ENCODE data around the gene SLC11A1. TPM values are rescaled to one million over a fixed set of nuclear protein-coding genes. Genes with fewer than 3 reads are reported as not detected.
A peak's percentile ranks its signal among the peaks of the same experiment; 100 is the strongest.

The SLC11A1 gene
- total RNA-seq, 1 donor from 2014 or later = 36.6 TPM

DNA sequence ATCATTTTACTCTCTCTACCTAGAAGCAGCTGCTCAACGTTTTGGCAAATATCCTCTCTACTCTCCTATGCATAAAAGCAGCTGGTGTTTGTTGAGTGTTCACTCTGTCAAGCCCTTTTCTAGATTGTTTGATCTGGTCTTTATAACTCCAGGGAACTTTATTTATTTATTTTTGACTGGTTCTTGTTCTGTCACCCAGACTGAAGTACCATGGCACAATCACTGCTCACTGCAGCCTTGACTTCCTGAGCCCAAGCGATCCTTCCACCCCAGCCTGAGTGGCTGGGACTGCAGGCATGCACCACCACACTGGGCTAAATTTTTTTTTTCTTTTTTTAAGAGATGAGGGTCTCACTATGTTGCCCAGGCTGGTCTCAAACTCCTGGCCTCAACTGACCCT, 12.7 kb upstream of the SLC11A1 start:
- H3K27ac ChIP-seq = peak overlapping the region; percentile 84

DNA sequence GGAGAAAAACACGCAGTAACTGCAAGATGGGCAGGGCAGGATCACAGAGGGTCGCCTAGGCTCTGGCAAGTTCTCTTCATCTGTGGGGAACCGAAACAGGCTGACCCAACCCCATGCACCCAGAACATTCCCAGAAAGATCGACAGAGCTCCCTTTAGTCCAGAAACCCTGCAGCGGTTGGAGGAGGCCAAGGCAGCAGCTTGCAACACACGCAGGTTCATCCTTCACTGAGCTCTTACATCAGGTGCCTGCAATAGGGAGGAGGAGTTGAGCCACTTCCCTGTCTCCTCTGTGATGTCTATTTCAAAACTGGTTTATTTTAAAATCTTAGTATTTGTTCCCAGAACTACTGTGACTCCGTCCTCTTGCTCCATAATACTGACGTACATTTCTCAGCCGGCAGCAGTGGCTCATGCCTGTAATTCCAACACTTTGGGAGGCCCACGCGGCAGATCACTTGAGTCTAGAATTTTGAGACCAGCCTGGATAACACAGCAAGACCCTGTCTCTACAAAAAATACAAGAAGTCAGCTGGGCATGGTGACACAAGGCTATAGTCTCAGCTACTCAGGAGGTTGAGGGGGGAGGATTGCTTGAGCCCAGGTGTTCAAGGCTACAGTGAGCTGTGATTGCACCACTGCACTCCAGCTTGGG, 11.5 kb upstream of the SLC11A1 start:
- DNase-seq (ENCODE audit: extremely low spot score in 2 of 2) = no peak
- Histone ChIP-seq H3K4me3 (no peak overlapping the region), H3K4me1 (peaks cover 26% of the 10 kb centered on the region), H3K27me3 (no peaks in the 10 kb centered on the region), H3K9me3 (no peaks in the 10 kb centered on the region), H3K27ac (peak overlapping the region; percentile 84), H3K36me3 (no peaks in the 10 kb centered on the region)
- TF ChIP-seq CTCF (IDR thresholded peaks at IDR 0.05) = no peak
- TF ChIP-seq POLR2AphosphoS5 (IDR thresholded peaks at IDR 0.05; ENCODE audit: insufficient read depth in 1 of 2, low read depth in 1 of 2) = peak; percentile 25 to 56
- intact Hi-C loops (cut with DNase I) = no loop called here

More for the DNA sequence above, 12.7 kb upstream of the SLC11A1 start:
- Histone ChIP-seq H3K4me1 (peaks cover 26% of the 10 kb centered on the region), H3K27me3 (no peaks in the 10 kb centered on the region), H3K36me3 (no peaks in the 10 kb centered on the region), H3K4me3 (no peak overlapping the region), H3K9me3 (no peaks in the 10 kb centered on the region)
- no peak for DNase-seq (ENCODE audit: extremely low spot score in 2 of 2)
- intact Hi-C loops (cut with DNase I) = no loop called here
- TF ChIP-seq POLR2AphosphoS5 (IDR thresholded peaks at IDR 0.05; ENCODE audit: insufficient read depth in 1 of 2, low read depth in 1 of 2) (no peak), CTCF (IDR thresholded peaks at IDR 0.05) (no peak)

DNA sequence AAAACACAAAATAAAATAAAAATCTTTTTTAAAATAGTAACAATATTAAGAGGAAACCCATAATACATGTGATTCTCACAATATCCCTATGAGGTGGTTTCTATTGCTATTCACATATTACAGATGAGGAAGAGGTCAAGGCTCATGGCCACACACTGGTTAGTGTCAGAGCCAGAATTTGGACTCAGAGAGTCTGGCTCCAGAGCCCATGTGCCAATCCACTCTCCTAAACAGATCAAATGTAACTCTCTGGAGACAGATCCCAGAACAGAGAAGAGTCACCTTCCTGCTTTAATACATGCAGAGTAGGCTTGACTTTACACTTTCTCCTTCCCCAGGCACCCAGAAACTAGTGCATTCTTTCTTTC, 10.1 kb upstream of the SLC11A1 start:
- no peak for DNase-seq (ENCODE audit: extremely low spot score in 2 of 2)
- intact Hi-C loops (cut with DNase I) = no loop called here
- no peaks in the 10 kb centered on the region for H3K27me3 ChIP-seq
- H3K36me3 ChIP-seq = no peaks in the 10 kb centered on the region
- no peak overlapping the region for H3K4me3 ChIP-seq
- peaks cover 26% of the 10 kb centered on the region for H3K4me1 ChIP-seq
- TF ChIP-seq CTCF (IDR thresholded peaks at IDR 0.05) = no peak
- no peak for TF ChIP-seq POLR2A (IDR thresholded peaks at IDR 0.05)
- TF ChIP-seq POLR2AphosphoS5 (IDR thresholded peaks at IDR 0.05; ENCODE audit: insufficient read depth in 1 of 2, low read depth in 1 of 2) = no peak
- no peaks in the 10 kb centered on the region for H3K9me3 ChIP-seq
- no peak overlapping the region for H3K27ac ChIP-seq

DNA sequence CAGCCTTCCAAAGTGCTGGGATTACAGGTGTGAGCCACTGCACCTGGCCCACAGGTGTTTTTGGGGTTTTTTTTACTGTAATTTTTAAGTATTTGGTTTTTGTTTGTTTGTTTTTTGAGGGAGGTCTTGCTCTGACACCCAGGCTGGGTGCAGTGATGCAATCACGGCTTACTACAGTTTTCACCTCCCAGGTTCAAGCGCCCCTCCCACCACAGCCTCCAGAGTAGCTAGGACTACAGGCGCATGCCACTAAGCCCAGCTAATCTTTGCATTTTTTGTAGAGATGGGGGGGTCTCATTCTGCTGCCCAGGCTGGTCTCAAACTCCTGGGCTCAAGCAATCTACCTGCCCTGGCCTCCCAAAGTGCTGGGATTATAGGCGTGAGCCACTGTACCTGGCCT, 7.3 kb upstream of the SLC11A1 start:
- intact Hi-C loops (cut with DNase I) = no loop called here
- DNase-seq (ENCODE audit: extremely low spot score in 2 of 2) = no peak
- no peak overlapping the region for H3K27ac ChIP-seq
- no peaks in the 10 kb centered on the region for H3K27me3 ChIP-seq
- TF ChIP-seq CTCF (IDR thresholded peaks at IDR 0.05) (no peak), POLR2AphosphoS5 (IDR thresholded peaks at IDR 0.05; ENCODE audit: insufficient read depth in 1 of 2, low read depth in 1 of 2) (no peak), POLR2A (IDR thresholded peaks at IDR 0.05) (no peak)
- H3K4me1 ChIP-seq = peaks cover 1% of the 10 kb centered on the region
- no peaks in the 10 kb centered on the region for H3K36me3 ChIP-seq
- no peak overlapping the region for H3K4me3 ChIP-seq
- H3K9me3 ChIP-seq = no peaks in the 10 kb centered on the region

DNA sequence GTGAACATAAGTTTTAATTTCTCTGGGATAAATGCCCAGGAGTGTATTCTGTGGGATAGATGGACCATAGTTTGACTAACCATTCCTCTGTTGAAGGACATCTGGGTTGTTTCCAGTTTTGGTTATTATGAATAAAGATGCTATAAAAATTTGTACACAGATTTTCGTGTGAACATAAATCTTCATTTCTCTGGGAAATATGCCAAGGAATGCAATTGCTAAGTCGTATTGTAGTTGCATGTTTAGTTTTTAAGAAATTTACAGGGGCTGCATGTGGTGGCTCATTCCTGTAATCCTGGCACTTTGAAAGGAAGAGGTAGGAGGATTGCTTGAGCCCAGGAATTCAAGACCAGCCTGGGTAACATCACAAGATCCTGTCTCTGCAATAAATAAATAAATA, 6.9 kb upstream of the SLC11A1 start:
- Histone ChIP-seq H3K27ac (no peak overlapping the region), H3K27me3 (no peaks in the 10 kb centered on the region), H3K9me3 (no peaks in the 10 kb centered on the region), H3K4me3 (no peak overlapping the region), H3K4me1 (no peaks in the 10 kb centered on the region), H3K36me3 (no peaks in the 10 kb centered on the region)
- DNase-seq (ENCODE audit: extremely low spot score in 2 of 2) = no peak
- TF ChIP-seq POLR2A (IDR thresholded peaks at IDR 0.05) (no peak), POLR2AphosphoS5 (IDR thresholded peaks at IDR 0.05; ENCODE audit: insufficient read depth in 1 of 2, low read depth in 1 of 2) (no peak), CTCF (IDR thresholded peaks at IDR 0.05) (no peak)
- intact Hi-C loops (cut with DNase I) = no loop called here

Data from vagina (tissue), 2 donors.